Hematopoietic multipotent progenitor cell treated with erythropoietin and hydrocortisone succinate and interleukin-3 and kit ligand, for 6 days (in vitro differentiated cells): Measurements from ENCODE around the gene FBXO31.
A peak's percentile ranks its signal among the peaks of the same experiment; 100 is the strongest.

Source experiments
- DNase-seq: peaks from one replicate; pipeline ENCODE4 v3.0.0-alpha.2; 2015

Gene FBXO31

DNA sequence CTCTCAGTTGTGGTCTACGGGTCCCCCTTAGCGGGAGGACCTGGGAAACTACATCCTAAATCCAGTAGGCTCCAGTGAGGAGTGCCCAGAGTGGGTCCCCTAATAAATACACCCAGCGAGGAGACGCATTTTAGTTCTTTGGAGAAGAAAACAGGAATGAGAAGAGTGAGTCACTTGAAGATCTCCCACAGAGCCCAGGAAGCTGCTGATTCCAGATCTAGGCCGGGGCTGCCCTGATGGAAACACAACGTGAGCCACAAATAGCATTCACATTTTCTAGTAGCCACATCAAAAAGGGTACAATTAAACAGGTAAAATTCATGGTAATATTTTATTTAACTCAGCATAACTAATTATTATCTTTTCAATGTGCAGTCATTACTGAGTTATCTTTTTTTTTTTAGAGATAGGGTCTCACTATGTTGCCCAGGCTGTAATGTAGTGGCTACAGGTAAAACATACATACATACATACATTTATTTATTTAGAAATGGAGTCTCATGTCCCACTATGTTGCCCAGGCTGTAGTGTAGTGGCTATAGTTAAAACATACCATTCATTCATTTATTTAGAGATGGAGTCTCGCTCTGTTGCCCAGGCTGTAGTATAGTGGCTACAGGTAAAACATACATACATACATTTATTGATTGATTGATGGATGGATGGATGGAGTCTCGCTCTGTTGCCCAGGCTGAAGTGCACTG, 21.5 kb downstream of the FBXO31 start:
- DNase-seq, result no peak

DNA sequence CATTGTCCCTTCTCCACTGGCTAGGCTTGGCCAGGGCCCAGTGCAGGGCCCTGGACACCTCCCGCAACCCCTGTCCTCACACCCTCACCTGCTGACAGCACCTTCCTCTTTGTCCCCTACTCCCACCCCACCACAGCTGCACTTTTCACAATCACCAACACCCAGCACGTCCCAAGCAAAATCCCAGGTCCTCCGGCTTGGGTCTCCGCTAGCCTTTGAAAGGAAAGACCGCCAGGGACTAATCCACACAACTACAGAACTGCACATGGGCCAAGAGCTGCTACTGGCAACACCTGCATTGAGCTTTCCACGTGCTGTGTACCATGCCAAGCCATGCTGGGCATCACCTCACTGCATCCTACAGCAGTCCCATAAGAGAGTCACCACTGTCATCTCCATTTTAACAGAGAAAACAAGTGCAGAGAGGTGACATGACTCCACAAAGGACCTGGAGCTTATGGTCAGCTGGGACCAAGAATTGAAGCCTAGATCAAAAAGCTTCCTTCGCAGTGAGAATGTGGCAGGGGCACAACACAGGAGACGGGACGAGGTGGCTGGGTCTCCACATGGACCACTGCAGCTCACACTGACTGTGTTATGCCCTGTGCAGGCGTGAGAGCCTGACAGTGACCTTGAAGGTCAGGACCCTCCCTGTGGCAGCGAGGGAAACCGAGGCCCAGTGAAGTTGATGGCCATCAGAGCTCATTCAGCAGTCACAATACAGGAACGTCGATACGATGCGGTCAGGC, 22.5 kb downstream of the FBXO31 start:
- no peak for DNase-seq

DNA sequence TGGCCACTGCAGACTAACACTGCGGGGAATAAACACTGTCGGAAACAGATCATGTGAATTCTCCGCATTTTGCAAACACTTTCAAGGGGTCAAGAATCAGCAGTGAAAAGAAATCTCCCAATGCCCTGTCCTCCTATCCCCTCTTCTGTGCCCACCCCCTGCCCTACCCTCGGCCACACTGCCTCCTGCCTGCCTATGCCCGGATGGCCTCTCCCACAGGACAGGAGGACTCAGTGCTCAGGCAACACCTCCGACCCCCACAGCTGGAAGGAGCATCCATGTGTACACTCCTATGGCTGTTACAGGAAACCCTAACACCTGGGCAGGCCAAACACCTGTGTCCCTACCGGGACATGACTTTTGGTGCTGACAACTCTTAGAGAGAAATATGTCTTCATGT, 24.5 kb downstream of the FBXO31 start:
- no peak for DNase-seq

DNA sequence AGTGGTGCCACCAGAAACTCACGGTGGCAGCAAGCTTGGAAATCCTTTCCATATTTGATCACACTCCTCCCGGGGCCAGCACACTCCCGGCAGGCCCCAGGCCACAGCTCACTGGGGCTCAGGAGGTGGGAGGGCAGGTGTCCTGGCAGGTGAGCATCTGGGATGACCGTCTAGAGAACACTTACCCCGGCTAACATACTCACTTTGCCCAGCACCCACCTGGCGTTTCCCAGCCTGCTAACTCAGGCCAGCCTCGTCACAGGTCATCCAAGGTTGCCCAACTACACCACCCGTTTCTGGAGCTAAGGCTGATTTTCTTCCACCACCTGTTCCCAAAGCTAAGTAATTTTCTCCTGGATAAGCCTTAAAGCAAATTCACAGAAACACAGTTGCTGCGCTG, 24.9 kb downstream of the FBXO31 start:
- DNase-seq, result no peak

DNA sequence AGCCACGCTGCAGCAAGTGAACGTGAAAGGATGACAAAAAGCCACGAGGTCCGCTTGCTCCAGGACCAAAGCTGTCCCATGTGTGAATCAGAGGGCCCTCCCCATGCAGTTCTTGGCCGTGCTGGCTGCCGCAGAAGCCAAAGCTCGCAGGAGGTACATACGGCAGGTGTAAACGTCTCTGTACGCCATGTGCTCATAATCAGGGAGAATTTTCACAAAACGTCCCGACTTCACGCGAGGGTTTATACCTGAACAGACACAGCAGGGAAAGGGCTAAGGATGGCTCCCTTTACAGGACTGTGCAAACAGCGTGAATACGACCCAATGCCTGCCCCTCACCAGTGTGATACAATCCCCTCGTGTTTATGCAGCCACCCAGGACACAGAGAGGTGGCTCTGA, 25.3 kb downstream of the FBXO31 start:
- DNase-seq, result no peak

DNA sequence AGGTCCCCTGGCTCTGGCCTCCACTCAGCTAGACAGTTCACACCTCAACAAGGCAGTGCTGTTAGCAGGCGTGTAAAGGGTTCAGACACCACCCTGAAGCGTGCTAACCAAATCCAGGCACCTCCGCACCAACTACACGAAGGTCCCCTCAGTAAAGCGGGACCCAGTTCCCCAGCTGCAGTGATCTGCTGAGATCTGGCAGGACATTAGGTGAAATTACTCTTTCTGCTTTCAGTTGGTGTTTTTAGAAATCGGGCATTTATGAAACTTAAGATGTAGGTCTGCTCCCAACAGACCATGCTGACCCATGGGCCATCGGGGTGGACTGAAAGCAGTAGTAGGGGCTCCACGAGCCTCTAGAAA, 27.1 kb downstream of the FBXO31 start:
- no peak for DNase-seq

DNA sequence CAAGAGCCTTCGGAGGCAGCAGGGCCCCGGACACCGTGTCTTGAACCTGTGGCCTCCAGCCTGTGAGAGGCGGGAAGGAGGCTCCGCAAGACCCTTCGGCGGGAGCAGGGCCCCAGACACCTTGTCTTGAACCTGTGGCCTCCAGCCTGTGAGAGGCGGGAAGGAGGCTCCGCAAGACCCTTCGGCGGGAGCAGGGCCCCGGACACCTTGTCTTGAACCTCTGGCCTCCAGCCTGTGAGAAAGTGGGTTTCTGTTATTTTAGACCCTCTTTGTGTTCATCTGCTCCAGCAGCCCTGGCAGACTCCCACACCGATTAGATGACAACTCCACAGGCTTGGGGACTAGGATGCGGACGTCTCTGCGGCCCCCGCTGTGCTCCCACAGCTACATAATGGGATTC, 30.0 kb downstream of the FBXO31 start:
- no peak for DNase-seq

DNA sequence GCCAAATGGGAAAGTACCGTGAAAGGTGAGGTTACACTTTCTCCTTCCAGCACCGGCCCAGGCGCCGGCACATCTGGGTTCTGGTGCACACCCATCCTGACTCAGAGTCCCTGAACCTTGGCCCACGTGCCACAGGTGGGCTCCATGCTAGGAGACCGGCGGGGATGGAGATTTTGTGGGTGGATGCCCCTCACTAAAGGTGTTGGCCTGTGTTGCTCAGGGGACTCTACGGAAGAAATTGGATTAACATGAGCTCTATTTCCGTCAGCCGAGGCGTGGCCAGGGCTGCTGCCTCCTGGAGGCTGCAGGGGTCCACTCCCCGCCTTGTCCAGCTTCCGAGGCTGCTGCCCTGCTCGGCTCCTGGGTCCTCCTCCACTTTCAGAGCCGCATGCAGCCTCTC, 30.8 kb downstream of the FBXO31 start:
- no peak for DNase-seq

DNA sequence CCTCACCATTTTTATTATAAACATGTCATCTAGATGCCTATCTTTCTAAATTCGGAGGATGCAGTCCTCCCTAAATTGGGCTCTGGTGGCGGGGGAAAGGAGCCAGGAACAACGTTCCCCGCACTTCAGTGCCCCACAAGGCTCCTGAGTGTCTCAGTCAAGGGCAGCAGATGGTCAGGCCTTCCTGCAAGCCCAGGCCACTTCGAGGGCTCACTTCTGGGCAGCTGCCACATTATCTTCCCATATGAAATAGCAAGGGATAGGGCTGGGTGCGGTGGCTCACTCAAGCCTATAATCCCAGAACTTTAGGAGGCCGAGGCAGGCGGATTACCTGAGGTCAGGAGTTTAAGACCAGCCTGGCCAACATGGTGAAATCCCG, 32.3 kb downstream of the FBXO31 start:
- DNase-seq, result no peak

DNA sequence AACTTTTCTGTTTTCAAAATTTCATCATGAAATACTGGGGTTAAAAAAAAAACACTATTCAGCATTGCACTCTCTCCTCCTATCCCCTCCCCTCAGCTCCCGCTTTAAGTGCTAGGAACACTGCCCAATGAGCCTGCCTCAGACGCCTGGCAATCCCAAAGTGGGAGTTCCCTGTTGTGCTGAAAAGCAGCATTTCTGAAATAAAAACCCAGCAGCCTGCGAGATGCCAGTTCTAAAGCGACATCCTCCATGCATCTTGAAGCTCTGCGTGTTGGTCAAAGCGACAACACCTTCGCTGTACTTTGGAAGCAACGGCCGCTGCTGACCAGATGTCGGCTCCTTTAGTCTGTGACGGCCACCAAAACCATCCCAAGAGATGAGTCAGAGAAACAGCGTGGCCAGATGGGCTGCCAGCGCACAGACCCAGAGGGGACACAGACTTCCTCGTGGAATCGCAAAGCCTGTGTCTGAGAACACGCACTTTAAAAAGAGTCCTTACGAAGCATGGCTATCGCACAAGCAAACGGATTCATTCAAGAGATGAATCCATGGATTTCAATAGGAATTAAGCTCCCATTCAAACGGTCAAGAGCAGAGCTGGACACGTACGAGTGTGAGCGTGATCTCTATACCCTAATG, 32.8 kb downstream of the FBXO31 start:
- DNase-seq, result no peak

DNA sequence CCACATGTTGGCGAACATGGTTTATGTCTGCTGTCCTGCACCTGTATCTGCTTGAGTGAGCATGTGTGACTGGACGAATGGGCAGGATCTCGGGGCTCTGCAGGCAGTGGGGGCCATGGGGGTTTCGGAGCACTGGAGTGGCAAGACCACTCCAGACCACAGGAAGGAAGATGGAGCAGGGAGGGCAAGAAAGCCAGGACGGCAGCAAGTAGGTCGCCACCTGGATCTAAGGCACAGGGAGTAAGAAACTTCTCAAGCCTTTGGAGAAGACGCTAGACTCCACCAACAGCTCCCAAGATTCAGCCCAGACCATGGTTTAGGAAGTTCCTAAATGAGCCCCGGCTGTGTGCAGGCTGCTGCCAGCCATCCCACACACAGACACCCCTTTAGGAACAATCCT, 33.5 kb downstream of the FBXO31 start:
- no peak for DNase-seq

DNA sequence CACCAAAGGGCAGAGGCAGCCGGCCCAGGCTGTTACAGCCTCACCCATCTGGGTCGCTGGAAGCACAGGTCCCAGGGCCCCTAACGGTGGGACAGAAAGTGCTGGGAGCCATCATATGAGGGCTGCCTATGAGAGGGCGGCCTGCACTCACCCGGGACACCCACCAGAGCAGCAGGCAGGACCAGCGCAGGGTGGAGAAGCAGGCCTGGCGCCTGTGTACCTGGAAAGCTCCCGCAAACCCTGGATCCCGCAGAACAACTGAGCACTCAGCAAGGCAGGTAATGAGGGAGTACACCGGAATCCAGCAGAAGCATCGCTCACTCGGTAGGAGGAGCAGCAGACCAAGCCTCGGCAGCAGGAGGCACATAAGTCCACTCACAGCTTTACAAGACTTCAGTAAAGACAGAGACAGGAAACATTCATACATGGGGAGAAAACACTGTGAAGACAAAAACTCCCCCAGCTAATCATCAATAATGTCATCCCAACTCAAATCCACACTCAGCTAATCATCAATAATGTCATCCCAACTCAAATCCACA, 34.9 kb downstream of the FBXO31 start:
- DNase-seq, result no peak

DNA sequence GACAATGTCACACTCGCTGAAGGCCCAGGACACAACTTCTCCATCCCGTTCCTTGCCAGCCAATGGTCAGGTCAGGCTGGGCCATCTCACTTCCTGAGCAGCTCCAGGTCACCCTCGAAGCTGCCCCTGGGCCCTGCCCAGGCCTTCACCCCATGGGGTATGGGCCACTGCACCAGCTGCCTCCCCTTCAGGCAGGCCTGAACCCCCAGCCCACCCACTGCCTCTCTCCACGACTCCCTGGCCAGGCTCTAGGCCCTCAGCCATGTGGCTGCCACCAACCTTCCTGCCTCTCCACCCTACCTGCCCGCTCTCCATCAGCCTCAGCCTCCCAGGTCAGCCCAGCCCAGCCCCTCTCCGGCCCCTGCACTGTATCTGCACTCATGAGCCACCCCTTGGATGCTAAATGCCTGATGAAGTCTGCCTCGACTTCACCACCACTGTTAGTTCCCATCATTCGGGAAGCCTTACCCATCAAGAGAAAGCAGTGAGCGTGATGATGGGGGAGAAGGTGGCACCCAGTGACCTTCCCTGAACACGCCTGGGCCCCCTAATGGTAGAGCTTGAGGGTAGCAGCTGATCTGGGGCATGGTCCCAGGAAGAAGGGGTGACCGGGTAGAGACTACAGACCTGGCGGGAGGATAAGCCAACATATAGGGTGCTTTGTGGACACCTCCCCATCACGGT, 35.5 kb downstream of the FBXO31 start:
- DNase-seq, result no peak

DNA sequence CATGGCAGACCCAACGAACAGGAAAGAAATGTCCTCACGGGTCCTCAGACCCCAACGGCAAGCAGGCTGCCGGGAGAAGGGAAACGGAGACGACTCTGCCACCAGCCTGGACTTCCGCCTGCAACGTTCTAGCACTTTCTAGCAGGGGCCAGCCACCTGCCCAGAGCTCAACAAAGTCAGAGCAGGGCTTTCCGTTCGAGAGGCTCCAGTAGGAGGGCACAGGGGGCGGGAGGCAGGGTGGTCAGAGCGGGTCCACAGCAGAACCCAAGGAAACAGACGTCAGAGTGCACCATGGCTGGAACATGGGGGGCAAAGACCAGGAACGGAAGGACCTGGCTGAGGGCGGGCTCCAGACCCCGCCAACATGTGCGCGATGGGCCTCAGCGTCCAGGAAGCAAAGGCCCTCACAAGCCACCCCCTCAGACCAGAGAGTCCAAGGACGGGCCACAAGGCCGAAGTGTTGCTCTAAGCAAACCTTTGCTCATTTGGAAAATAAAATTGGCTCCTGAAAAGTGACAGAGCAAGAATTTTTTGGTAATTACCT, 37.0 kb downstream of the FBXO31 start:
- DNase-seq, result no peak

DNA sequence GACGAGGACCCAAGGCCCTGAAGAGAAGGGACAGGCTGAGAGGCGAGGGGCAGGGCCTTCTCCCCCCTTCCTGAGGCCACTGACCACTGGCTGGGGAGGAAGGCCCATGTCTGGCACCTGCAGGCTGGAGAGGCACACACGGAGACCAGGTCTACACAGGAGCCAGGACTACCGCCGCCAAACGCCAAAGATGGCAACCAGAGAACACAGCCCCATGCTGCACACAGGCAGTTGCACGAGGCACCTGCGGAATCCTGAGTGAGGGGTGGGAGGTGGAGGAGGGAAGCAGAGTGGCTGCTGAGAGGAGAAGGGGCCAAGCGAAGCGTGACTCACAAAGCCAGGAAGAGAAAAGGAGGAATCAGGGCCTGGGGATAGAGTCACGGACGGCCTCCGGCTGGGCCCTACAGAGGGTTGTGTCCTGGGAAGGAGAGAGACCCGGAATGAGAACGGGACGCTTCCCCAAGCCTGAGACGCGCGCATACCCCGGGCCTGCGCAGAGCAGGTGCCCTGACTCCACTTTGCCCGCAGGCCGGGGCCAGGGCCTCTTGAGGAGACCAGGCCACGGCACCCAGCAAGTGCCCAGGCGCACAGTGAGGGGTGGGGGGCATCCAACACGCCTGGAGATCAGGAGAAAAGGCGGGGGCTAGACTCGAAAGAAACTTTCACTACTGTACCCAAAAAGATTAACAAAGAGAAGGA, 37.7 kb downstream of the FBXO31 start:
- no peak for DNase-seq

DNA sequence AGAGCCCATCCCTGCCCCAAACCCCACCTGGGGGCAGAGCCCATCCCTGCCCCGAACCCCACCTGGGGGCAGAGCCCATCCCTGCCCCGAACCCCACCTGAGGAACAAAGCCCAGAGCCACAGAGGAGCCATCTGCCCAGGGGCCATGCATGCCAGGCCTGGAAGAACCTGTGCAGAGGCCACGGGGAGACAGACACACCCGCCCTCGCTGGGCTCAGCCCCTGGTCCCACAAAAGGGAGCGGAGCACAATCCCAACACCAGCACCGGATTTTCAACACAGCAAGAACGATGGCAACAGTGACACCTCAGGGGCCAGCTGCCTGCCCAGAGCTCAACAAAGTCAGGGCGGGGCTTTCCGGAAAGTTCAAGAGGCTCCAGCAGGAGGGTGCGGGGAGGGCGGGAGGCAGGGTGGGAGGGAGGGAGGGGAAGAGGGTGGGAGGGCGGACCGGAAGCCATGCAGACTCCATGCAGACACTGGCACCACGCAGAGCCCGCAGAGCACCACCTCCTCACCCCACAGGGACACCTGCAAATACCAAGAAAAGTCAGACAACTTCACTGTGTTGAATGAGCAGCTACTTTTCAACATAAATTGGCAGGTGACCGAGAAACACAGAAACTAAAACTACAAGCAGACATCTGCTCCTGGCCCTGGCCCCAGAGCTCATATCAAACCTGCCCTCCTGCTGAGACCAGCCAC, 38.5 kb downstream of the FBXO31 start:
- DNase-seq, result peak; percentile 45

DNA sequence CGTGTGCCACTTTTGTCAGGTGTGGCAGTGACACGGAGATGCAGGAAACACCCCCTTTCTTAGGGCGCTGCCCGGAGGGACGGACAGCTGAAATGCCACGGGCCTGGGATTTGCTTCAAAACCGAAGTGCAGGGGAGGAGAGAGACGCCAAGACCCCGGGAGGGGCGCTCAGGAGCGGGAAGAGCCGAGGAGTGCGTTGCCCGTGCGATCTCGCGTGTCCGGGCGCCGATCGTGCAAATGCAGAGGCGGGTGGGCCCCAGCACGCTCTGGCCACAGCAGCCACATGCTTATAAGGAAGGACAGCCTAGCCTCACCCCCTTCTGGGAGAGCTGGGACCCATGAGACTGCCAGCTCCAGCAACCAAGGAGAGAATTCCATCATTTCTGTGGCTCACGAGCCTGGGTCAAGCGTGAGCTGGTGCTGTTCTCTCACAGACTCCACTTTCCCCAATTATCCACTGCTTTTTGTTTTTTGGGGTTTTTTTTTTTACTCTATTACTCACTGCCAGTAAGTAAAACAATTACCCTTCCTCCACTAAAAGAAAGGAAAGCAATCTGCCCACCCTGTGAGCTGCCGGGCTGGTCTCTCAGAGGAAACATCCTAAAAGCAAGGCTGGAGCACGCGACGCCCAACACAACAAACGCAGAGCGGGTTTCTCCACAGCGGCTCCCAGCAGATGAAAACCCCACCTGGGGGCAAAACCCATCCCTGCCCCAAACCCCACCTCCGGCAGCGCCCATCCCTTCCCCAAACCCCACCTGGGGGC, 39.2 kb downstream of the FBXO31 start:
- no peak for DNase-seq

DNA sequence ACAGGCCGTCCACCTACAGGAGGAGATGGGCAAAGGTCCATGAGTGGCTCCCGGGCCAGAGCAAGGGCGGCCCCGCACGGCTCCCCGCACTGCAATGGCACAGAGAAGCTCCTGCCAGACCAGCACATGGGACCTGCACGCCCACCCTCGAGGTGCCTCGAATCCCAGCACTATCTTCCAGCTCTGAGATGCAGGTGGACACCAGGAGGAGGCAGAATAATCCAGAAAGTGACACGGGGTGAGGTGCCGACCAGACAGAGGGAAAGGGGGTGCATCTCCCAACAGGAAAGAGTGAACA, 39.9 kb downstream of the FBXO31 start:
- DNase-seq, result no peak

DNA sequence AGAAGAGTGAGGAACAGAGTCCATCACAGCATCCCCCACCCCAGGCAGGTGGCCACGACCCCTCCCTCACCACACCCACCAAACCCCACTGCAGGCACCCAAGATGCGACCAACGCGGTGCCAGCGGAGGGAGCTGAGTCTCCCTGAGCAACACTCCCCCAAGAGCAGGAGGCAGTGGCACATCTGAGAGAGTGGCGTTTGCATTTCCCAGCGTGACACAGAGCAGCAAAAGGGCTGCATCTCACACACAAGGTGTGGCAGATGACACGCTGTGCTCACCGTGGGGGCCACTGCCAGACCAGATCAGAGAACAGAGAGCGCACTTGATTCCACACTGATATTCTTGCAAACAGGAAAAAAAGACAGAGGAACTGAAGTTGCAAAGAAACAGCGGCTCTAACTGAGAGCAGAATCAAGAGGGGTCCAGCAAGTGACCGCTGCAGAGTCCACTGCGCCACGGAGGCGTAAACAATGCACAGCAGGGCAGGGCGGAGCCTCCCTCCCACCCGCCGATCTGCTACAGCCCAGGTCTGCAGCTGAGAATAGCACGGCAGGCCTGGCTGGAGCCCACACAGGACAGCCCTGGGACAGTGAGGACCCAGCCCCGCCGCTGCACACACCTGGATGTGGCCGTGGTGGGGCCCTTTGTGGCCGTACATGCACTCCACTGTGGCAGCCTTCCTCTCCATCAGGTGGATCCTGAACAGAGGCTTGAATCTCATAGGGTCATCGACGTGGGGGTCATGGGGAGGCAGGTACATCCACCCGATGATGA, 40.4 kb downstream of the FBXO31 start:
- DNase-seq, result no peak

DNA sequence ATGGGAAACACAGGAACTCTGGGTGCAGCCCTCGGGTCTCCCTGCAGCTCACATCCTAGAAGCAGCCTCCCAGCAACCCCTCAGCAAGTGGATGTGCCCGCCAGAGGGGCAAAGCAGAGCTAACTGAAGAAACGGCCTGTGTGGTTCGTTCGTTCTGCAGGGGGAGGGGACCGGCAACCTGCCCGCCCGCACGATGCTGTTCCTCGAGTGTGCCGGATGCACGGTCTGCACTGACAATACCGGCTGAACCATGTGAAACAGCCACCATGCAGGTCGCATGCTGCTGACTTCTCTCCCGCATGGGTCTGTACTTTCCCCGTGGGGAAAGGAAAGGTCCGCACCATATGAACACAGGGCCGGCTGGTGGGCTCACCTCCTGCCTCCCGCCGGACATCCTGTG, 41.1 kb downstream of the FBXO31 start:
- no peak for DNase-seq

DNA sequence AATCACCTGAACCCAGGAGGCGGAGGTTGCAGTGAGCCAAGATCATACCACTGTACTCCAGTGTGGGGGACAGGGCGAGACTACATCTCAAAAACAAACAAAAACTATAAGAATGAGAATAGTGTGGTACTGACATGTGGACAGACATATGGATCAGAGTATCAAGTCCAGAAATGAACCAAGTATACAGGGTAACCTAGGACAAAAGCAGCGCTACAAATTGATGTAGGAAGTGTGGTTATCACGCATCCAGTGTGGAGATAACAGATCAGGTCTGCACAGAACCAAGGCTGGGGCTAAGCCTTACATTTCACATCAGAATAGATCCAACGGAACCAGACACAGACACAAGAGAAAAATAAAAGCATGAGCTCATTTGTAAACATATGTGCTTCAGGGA, 43.4 kb downstream of the FBXO31 start:
- no peak for DNase-seq
